Neuronal stem cell (in vitro differentiated cells): ENCODE measurements around the gene MAP6.

Experiments used
- DNase-seq: peaks from one replicate; pipeline ENCODE4 v3.0.0-alpha.2; 2013; ENCODE audit warnings: low spot score
- H2AFZ ChIP-seq: one replicate; pipeline ENCODE4 v1.6.1; 2013; ENCODE audit warnings: mild to moderate bottlenecking, low read length, inconsistent platforms
- H2AK5ac ChIP-seq: 2 replicates; pipeline ENCODE4 v1.6.1; 2013; ENCODE audit warnings: low read depth, mild to moderate bottlenecking, inconsistent platforms, low read length, moderate library complexity, mixed read lengths
- H2BK120ac ChIP-seq: 2 replicates; pipeline ENCODE4 v1.6.1; 2013; ENCODE audit warnings: low read depth, mild to moderate bottlenecking, inconsistent platforms, low read length, moderate library complexity, mixed read lengths
- H2BK12ac ChIP-seq: one replicate; pipeline ENCODE4 v1.6.1; 2013; ENCODE audit warnings: low read length, inconsistent platforms
- H2BK15ac ChIP-seq: 2 replicates; pipeline ENCODE4 v1.6.1; 2013; ENCODE audit warnings: mild to moderate bottlenecking, low read length, inconsistent platforms, mixed read lengths
- H2BK5ac ChIP-seq: one replicate; pipeline ENCODE4 v1.6.1; 2013; ENCODE audit warnings: inconsistent platforms, mild to moderate bottlenecking, low read length, moderate library complexity
- H3K14ac ChIP-seq: one replicate; pipeline ENCODE4 v1.6.1; 2013; ENCODE audit warnings: low read length, inconsistent platforms
- H3K18ac ChIP-seq: 2 replicates; pipeline ENCODE4 v1.6.1; 2013; ENCODE audit warnings: low read length, inconsistent platforms
- H3K23ac ChIP-seq: 2 replicates; pipeline ENCODE4 v1.6.1; 2013; ENCODE audit warnings: low read depth, mild to moderate bottlenecking, mixed read lengths, low read length, inconsistent platforms; ENCODE audit not compliant: poor library complexity
- H3K27ac ChIP-seq: replicated peaks from 3 replicates; pipeline ENCODE4 v1.5.1; 2013; ENCODE audit warnings: low read length, inconsistent platforms
- H3K27me3 ChIP-seq, 3 experiments: 2 replicates each; pipeline ENCODE4 v1.6.1; 2013; ENCODE audit warnings: low read length in 3 of 3, mild to moderate bottlenecking in 2 of 3, inconsistent platforms in 1 of 3, low read depth in 1 of 3, mixed read lengths in 1 of 3, moderate library complexity in 1 of 3; ENCODE audit not compliant: control insufficient read depth in 3 of 3, insufficient read depth in 3 of 3
- H3K36me3 ChIP-seq, 2 donors: replicated peaks in 1 of 2; 2 replicates each; pipeline ENCODE4 v1.6.1; 2013; ENCODE audit warnings: low read length in 2 of 2; ENCODE audit not compliant: control insufficient read depth in 2 of 2, insufficient read depth in 2 of 2
- H3K4ac ChIP-seq: 2 replicates; pipeline ENCODE4 v1.6.1; 2013; ENCODE audit warnings: inconsistent platforms, mild to moderate bottlenecking, low read length, moderate library complexity
- H3K4me1 ChIP-seq, 2 donors: 1 replicate in 1 of 2; 2 replicates in 1 of 2; pipeline ENCODE4 v1.6.1; 2013; ENCODE audit warnings: low read length in 2 of 2, low read depth in 1 of 2; ENCODE audit not compliant: control insufficient read depth in 2 of 2, insufficient read depth in 1 of 2
- H3K4me2 ChIP-seq: one replicate; pipeline ENCODE4 v1.6.1; 2013; ENCODE audit warnings: mild to moderate bottlenecking, low read length, inconsistent platforms; ENCODE audit not compliant: insufficient read depth, poor library complexity, severe bottlenecking
- H3K4me3 ChIP-seq, 2 donors: 2 replicates each; pipeline ENCODE4 v1.5.1; 2013; ENCODE audit warnings: low read length in 2 of 2, mild to moderate bottlenecking in 2 of 2, inconsistent platforms in 1 of 2, moderate library complexity in 1 of 2
- H3K79me1 ChIP-seq: one replicate; pipeline ENCODE4 v1.6.1; 2013; ENCODE audit warnings: low read depth, mild to moderate bottlenecking, inconsistent platforms, low read length, moderate library complexity
- H3K9ac ChIP-seq: one replicate; pipeline ENCODE4 v1.6.1; 2013; ENCODE audit warnings: mild to moderate bottlenecking, low read depth, low read length, inconsistent platforms; ENCODE audit not compliant: poor library complexity
- H3K9me3 ChIP-seq, 2 donors: replicated peaks in 1 of 2; 2 replicates each; pipeline versions ENCODE3 to v1.6.1; 2013; ENCODE audit warnings: low read length in 2 of 2, mild to moderate bottlenecking in 2 of 2, inconsistent platforms in 1 of 2, low read depth in 1 of 2, mixed read lengths in 1 of 2, moderate library complexity in 1 of 2; ENCODE audit not compliant: control insufficient read depth in 2 of 2, insufficient read depth in 1 of 2
- H4K8ac ChIP-seq: one replicate; pipeline ENCODE4 v1.6.1; 2013; ENCODE audit warnings: low read depth, mild to moderate bottlenecking, inconsistent platforms, low read length, moderate library complexity
- H4K91ac ChIP-seq: one replicate; pipeline ENCODE4 v1.6.1; 2013; ENCODE audit warnings: low read length, low read depth, mild to moderate bottlenecking, inconsistent platforms; ENCODE audit not compliant: poor library complexity
- WGBS, 2 donors: extraction: QIAGEN DNeasy Blood & Tissue Kit; methylation state at CpG; one replicate each; pipeline ENCODE4 v1.1.7; 2013; ENCODE audit warnings: missing lambda C conversion rate in 2 of 2, mixed read lengths in 1 of 2; ENCODE audit not compliant: insufficient read length in 2 of 2, insufficient replicate concordance in 1 of 2; ENCODE audit errors: extremely low coverage in 2 of 2; 5-methylcytosine and 5-hydroxymethylcytosine counted together

The MAP6 gene

GRCh38 chr11:75598264-75598663 lies 70.6 kb downstream of the MAP6 start:
- no peak overlapping the region for H2BK12ac ChIP-seq
- H3K18ac ChIP-seq = no peak overlapping the region
- H3K9me3 ChIP-seq = no peaks in the 10 kb centered on the region
- H3K4me1 ChIP-seq = peaks cover 7 to 13% of the 10 kb centered on the region in 2 donors
- peak overlapping the region; percentile 8 for H2BK15ac ChIP-seq
- no peaks in the 10 kb centered on the region for H3K79me1 ChIP-seq
- no peak overlapping the region for H2BK5ac ChIP-seq
- no peaks in the 10 kb centered on the region for H3K27me3 ChIP-seq
- no peak overlapping the region for H2BK120ac ChIP-seq
- no peak overlapping the region for H3K4me2 ChIP-seq
- no peak overlapping the region for H4K91ac ChIP-seq
- H2AFZ ChIP-seq = no peak overlapping the region
- H3K23ac ChIP-seq = no peak overlapping the region
- DNase-seq = no peak
- peaks cover 0 to 16% of the 10 kb centered on the region in 2 donors for H3K36me3 ChIP-seq
- no peak overlapping the region for H2AK5ac ChIP-seq
- no peak overlapping the region for H3K14ac ChIP-seq
- no peak overlapping the region for H3K9ac ChIP-seq
- H3K4me3 ChIP-seq = no peak overlapping the region
- no peak overlapping the region for H3K4ac ChIP-seq
- no peak overlapping the region for H3K27ac ChIP-seq
- no peak overlapping the region for H4K8ac ChIP-seq

GRCh38 chr11:75597636-75598035 lies 71.2 kb downstream of the MAP6 start:
- Histone ChIP-seq H4K8ac (no peak overlapping the region), H3K36me3 (peaks cover 0 to 13% of the 10 kb centered on the region in 2 donors), H3K23ac (no peak overlapping the region), H2BK15ac (no peak overlapping the region), H3K9ac (no peak overlapping the region), H3K4ac (no peak overlapping the region), H3K27ac (no peak overlapping the region), H3K4me2 (no peak overlapping the region), H3K9me3 (no peaks in the 10 kb centered on the region), H2AFZ (no peak overlapping the region), H3K14ac (no peak overlapping the region), H4K91ac (no peak overlapping the region), H3K79me1 (no peaks in the 10 kb centered on the region), H3K18ac (no peak overlapping the region), H2AK5ac (no peak overlapping the region), H2BK120ac (no peak overlapping the region), H2BK5ac (no peak overlapping the region), H2BK12ac (no peak overlapping the region), H3K4me3 (no peak overlapping the region), H3K27me3 (no peaks in the 10 kb centered on the region), H3K4me1 (peaks cover 7 to 13% of the 10 kb centered on the region in 2 donors)
- DNase-seq = peak; percentile 29
- WGBS, 2 donors = no CpG with 5 or more reads among the region's 4 CpGs

DNA sequence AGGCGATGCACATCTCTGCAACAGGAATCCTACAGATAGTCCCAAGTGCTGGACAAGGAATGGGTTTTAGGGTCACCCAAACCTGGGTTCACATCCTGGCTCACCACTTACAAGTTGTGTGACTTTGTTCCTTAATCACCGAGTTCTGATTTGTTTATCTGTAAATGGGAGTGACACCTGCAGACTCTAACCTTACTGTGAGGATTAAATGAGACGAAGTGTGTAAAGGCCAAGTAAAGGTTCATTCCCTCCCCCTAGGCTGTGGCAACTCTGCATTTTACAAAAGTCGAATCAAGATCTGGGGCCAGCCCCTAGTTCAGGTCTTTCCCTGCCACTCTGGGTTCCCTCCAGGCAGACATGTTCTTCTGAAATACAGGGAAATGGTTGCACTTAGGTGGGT lies 71.9 kb downstream of the MAP6 start:
- Histone ChIP-seq H2AFZ (no peak overlapping the region), H3K9me3 (no peaks in the 10 kb centered on the region), H3K14ac (no peak overlapping the region), H2BK5ac (no peak overlapping the region), H3K36me3 (peaks cover 0 to 5% of the 10 kb centered on the region in 2 donors), H3K27me3 (no peaks in the 10 kb centered on the region), H4K91ac (no peak overlapping the region), H3K4me3 (no peak overlapping the region), H2BK12ac (no peak overlapping the region), H3K27ac (no peak overlapping the region), H3K9ac (no peak overlapping the region), H2BK15ac (no peak overlapping the region), H3K4me1 (peaks cover 7 to 13% of the 10 kb centered on the region in 2 donors), H3K23ac (no peak overlapping the region), H2BK120ac (no peak overlapping the region), H2AK5ac (no peak overlapping the region), H3K4ac (no peak overlapping the region), H3K4me2 (no peak overlapping the region), H3K18ac (no peak overlapping the region), H4K8ac (no peak overlapping the region), H3K79me1 (no peaks in the 10 kb centered on the region)
- no peak for DNase-seq
- WGBS, 2 donors = no CpG with 5 or more reads among the region's 4 CpGs

GRCh38 chr11:75595429-75595828 lies 73.4 kb downstream of the MAP6 start:
- no peak overlapping the region for H2BK120ac ChIP-seq
- no peaks in the 10 kb centered on the region for H3K79me1 ChIP-seq
- H3K27ac ChIP-seq = no peak overlapping the region
- no peak overlapping the region for H2BK5ac ChIP-seq
- H3K27me3 ChIP-seq = no peaks in the 10 kb centered on the region
- H3K23ac ChIP-seq = no peak overlapping the region
- no peak overlapping the region for H3K18ac ChIP-seq
- no peak overlapping the region for H3K9ac ChIP-seq
- H3K4ac ChIP-seq = no peak overlapping the region
- no peak overlapping the region for H2AK5ac ChIP-seq
- H3K9me3 ChIP-seq = no peaks in the 10 kb centered on the region
- H4K8ac ChIP-seq = no peak overlapping the region
- WGBS, 2 donors = no CpG with 5 or more reads among the region's 2 CpGs
- no peak overlapping the region for H2BK12ac ChIP-seq
- H2BK15ac ChIP-seq = no peak overlapping the region
- H2AFZ ChIP-seq = no peak overlapping the region
- H3K36me3 ChIP-seq = no peaks in the 10 kb centered on the region
- H4K91ac ChIP-seq = no peak overlapping the region
- no peak overlapping the region for H3K14ac ChIP-seq
- no peak overlapping the region for H3K4me2 ChIP-seq
- peaks cover 7 to 13% of the 10 kb centered on the region in 2 donors for H3K4me1 ChIP-seq
- no peak overlapping the region for H3K4me3 ChIP-seq
- no peak for DNase-seq
